NCI-H2171 treated with DMSO at 0.1 percent for 48 hours (cell line): ENCODE data around the gene ENTREP1.
"Not testable (repeated sequence)": the region's sequence is repeated elsewhere in the genome, so short reads cannot be mapped to it uniquely, and the experiment has no call there.

ENCODE experiments used
- DNase-seq: peaks from one replicate; lab custom pipeline; 2025; lab: John Stamatoyannopoulos, UW

ENTREP1 gene, protein sequence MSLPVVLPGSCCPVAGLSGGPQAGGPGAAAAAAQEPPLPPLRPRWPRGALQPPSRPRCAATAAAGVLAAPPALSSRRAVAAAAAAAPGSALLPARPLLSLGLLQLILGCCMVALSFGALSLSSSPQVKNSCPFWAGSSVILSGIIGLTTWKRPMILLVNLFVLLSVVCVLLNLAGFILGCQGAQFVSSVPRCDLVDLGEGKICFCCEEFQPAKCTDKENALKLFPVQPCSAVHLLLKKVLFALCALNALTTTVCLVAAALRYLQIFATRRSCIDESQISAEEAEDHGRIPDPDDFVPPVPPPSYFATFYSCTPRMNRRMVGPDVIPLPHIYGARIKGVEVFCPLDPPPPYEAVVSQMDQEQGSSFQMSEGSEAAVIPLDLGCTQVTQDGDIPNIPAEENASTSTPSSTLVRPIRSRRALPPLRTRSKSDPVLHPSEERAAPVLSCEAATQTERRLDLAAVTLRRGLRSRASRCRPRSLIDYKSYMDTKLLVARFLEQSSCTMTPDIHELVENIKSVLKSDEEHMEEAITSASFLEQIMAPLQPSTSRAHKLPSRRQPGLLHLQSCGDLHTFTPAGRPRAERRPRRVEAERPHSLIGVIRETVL

DNA sequence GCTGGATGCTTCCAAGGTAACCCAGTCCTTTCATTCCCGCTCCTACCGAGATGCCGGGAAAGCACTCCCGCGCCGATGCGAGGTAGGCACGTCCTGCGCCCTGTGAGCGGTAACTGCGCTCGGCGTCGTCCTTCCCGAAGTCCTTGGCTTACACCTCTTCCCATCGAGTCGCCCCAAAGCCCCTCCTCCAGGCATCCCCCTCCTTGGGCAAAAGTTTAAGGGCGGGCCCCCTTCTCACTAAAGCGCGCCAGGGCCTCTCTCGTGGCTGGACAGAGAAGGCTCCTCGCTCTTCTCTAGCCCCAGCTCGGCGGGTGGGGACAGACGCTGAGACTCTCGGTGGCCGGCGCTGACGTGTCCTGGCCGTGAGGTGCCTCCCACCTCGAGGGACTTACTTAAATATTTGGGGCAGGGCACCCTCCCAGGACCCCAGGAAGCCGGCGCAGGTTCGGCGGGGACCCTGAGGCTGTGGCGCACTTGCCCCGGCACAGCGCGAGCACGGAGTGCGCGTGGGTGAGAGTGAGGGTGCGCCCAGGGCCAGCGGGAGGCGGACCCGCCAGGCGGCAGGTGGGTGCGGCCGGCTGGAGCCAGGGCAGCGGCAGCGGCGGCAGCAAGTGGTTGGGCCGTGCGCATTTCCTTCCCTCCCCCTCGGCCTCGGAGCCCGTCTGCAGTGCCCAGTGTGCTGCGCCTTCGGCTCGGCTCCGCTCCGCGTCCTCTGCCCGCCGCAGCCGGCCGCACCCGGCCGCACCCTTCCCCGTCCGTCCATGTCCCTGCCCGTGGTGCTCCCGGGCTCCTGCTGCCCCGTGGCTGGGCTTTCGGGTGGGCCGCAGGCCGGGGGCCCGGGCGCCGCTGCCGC is at the start of gene ENTREP1:
Gene ENTREP1 (plus strand): TSS at position 667 of the 853 bp plus-strand sequence. CDS start 95 bp downstream, at position 762.
- peak; percentile 5 for DNase-seq

DNA sequence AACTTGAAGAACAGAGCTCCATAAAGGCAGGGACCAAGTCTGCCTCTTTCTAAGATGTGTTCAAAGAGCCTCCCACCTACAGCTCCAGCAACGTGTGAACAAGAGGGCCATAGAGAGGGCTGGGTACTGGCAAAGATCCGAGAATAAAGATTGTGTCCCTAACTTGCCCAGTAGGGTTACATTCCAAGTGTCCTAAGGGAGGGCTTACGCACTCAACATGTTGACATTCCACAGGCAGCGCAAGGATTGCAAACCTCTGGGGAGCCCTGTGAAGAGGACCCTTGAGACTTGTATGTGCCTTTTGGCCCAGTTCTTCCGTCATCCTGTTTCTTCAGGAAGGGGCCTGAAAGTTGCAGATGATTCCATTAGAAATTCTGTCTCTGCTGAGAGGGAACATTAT is 48.2 kb upstream of the ENTREP1 start:
- DNase-seq = peak; percentile 5

DNA sequence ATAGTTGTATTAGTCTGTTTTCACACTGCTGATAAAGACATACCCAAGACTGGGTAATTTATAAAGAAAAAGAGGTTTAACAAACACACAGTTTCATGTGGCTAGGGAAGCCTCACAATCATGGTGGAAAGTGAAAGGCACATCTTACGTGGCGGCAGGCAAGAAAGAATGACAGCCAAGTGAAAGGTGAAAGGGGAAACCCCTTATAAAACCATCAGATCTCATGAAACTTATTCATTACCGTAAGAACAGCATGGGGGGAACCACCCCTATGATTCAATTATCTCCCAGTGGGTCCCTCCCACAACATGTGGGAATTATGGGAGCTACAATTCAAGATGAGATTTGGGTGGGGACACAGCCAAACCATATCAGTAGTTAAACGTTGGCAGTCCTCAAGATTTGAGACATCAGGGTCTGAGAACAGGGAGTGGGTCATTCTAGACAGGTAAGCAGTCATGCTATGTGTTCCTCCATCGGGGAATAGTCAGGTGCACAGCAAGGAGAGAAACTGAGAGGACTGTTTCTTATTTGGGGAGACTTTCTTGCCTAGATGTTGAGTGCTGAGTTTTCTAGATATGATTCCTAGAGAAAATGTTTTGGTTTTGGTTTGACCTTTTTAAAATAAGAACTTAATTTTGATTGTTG is 45.8 kb upstream of the ENTREP1 start:
- DNase-seq = no peak

DNA sequence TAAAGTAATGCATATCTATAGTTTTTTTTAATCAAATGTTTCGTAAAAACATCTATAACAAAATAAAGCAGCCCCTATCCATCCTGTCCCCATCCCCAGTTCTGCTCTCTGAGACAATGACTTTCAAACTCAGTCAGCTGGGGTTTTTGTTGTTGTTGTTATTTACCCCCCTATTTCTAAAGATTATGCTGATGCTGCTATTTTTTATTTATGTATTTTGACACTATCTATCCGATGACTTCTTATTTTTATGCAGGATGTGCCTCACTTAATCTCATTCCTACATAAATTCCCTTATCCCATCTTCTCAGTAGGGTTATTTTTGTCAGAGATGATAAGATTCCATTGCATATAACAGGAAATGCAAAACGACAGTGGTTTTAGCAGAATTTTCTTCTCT is 45.3 kb upstream of the ENTREP1 start:
- no peak for DNase-seq

DNA sequence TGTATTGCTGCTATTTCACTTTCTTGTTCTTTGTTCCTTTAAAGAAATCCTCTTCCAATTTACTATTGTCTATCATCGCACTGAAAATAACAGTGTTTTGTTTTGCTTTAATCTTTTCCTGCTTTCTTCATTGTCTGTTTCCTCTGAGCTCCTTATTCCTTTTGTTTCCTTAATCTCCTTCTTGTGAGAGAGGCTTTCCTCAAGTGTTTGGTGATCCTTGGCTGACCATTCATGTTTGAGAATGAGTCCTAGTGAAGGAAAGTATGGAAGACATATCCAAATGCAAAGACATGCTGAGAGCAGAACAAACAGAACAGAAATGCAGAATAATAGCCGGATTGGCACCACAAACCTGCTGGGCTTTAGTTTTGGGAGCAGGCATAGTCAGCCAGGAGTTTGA is 42.0 kb upstream of the ENTREP1 start:
- no peak for DNase-seq

DNA sequence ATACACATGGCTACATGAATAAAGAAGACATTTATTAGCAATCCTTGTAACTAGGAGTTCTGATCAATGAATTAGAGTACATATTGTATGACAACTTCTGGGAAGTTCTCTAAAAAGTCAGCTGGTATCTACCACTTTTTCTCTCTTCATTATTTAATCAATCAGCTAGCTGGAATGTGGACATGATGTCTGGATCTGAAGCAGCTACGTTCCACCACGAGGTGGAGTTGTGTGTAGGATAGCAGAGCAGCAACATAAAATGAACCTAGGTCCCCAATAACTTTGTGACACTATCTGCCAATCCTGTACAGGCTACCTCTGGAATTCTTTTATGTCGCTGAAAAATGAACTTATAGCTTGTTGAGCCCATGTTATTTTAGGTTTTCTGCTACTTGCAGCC is 32.9 kb upstream of the ENTREP1 start:
- no peak for DNase-seq

DNA sequence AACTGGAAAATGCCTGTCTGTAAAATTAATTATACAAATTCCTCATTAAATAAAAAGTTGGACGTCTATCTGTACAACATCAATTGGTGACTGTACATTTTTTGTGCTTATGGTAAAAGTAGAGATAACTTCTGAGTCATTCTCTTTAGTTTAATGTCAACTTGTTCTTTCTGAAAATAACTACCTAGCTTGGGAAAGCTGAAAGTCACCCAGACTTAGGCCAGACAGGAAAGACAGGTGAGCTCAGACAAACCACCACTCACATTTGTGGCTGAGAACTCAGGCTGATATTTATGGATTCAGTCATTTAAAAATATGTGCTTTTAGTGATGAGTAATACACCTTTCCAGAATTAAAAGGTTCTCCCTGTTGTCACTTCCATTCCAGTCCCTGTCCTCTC is 31.9 kb upstream of the ENTREP1 start:
- no peak for DNase-seq

DNA sequence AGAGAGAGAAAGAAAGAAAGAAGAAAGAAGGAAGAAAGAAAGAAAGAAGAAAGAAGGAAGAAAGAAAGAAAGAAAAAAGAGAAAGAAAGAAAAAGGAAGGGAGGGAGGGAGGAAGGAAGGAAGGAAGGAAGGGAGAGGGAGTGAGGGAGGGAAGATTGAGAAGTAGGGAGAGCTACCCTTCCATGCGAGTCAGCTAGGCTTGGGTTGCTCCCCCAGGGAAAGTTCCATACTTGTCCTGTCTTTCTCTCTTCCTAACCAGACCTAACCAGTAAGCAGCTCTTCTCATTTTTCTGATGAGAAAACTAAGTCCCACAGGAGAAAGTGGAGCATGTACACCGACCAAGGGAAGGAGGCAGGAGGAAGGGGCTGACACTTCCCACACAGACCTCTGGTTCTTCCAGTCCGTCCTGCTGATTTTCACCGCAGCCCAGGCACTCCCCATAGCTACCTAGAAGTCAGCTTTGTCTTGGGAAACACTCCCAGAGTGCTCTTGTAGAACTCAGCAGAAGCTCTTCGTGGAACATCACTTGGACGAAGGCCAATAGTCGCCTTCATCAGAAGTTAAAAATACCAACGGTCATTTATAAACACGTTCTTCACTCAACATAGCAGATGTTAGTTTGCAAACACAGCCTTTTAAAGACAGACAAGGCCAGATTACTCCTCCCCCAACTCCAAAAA is 29.0 kb upstream of the ENTREP1 start:
- DNase-seq = no peak

DNA sequence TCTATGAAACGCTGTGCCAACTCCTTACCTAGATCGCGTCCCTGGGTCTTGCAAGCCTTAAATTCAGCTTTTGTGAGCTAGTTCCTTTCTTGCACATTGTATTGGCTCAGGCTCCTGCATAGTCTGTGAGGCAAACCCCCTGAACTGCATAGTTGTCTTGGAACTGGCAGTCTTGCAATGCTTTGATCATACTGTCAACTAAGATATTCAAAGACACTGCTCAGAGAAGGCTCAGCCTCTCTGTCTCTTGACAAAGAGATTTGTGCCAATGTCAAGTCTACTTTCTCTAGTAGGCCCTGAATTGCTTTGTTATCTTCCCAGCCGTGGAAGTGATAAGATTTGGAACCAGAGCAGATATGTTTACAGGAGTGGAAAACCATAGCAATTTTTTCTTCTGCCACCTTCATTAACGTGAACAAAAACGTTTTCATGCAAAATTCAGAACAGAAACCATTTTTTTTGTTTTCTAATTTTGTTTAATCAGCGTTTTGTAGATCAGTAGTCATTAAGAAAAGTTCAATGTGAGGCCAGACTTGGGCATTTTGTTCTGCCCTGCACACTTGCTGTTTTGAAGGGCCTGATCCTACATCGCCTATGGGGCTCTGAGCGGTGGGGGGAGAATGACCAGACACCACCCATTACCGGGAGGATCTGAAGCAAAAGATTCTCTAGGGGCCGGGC is 27.6 kb upstream of the ENTREP1 start:
- DNase-seq = no peak

DNA sequence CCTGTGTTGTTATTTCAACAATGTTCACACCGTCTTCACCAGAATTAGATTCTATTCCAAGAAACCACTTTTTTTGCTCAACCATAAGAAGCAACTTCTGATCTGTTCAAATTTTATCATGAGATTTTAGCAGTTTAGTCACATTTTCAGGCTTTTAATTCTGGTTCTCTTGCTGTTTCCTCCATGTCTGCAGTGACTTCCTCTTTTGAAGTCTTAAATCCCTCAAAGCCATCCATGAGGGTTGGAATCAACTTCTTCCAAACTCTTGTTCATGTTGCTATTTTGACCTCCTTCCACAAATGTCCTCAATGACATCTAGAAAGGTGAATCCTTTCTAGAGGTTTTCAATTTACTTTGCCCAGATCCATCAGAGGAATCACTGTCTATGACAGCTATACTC is 25.7 kb upstream of the ENTREP1 start:
- no peak for DNase-seq

DNA sequence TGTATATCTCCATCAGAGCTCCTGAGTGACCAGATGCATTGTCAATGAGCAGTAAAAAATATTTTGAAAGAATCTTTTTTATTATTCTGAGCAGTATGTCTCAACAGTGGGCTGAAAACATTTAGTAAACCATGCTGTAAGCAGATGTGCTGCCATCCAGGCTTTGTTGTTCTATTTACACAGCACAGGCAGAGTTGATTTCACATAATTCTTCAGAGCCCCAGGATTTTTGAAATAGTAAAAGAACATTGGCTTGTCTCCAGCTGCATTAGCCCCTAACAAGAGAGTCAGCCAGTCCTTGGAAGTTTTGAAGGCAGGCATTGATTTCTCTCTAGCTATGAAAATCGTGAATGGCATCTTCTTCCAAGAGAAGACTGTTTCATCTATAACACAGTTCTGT is 25.2 kb upstream of the ENTREP1 start:
- DNase-seq = no peak

DNA sequence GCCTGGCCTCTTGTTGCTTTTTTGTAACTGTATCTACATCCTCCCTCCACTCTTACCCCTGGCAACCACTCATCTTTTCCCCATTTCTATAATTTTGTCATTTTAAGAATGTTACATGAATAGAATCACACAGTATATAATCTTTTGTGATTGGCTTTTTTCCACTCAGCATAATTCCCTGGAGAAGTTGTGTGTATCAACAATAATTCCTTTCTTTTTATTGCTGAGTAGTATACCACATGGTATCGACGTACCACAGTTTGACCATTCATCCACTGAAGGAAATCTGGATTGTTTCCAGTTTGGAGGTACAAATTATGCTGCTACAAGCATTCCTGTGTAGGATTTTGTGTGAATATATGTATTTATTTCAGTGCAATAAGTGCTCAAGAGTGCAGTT is 21.7 kb upstream of the ENTREP1 start:
- no peak for DNase-seq

DNA sequence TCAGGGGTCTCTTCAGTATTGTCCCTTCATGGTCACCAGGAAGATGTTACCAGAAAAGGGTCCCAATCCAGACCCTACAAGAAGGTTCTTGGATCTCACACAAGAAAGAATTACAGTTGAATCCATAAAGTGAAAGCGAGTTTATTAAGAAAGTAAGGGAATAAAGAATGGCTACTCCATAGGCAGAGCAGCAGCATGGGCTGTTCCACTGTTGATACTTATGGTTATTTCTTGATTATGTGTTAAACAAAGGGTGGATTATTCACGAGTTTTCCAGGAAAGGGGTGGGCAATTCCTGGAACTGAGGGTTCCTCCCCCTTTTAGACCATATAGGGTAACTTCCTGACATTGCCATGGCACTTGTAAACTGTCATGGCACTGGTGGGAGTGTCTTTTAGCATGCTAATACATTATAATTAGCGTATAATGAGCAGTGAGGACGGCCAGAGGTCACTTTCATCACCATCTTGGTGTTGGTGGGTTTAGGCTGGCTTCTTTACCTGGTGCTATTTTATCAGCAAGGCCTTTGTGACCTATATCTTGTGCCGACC is 18.0 kb upstream of the ENTREP1 start:
- not testable (repeated sequence) for DNase-seq

DNA sequence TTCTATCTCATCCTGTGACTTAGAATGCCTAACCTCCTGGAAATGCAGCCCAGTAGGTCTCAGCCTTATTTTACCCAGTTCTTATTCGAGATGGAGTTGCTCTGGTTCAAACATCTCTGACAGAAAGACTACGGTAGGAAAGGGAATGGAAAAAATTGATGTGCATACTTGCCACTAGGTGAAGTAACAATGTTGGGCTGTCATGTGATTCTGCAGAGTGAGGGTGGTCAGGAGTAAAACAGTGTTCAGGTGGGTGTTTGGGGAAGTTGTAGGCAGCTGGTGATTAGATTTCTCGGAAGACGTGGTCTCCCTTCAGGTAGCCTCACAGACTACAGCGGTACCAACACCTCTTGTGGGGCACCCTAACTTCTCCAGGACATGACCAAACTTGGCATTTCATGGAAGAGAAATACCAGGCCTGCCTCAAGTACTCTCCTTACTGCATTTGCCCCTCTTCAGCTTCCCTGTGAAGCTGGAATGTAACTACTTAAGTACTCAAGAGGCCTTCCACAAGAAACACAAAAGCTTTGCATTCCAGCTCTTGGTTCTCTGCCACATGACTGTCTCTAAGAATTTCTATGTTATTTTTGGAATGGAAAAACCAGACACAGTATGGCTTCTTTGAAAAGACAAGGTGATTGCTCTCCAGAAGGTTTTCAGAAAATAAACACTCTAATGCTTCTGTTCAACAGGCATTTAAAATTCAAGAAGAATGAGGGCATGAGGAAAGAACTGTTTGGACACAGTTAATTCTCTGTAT is 17.4 kb upstream of the ENTREP1 start:
- no peak for DNase-seq

DNA sequence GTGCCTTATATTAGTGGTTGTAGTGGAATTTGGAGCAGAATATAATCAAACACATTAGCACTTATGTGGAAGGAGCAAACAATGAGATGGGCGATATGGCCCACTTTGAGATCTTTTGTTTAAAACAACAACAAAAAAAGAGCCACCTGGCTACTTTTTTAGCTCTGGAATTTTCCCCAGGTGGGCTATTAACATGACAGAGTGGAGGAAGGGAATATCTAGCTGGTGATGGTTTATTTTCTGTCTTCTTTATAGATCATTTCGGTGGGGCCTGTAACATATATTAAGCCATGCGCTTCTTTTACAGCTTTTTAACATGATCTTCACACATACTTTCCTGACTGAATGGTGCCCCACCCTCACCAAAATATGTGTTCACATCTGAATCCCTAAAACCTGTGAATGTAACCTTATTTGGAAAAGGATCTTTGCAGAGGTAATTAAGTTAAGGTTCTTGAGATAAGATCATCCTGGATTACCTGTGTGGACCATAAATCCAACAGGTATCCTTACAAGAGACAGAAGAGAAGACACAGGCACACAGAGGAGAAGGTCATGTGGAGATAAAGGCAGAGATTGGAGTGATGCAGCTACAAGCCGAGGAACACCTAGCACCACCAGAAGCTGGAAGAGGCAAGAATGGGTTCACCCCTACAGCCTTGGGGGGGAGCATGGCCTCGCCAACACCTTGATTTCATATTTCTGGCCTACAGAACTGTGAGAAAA is 16.6 kb upstream of the ENTREP1 start:
- no peak for DNase-seq

DNA sequence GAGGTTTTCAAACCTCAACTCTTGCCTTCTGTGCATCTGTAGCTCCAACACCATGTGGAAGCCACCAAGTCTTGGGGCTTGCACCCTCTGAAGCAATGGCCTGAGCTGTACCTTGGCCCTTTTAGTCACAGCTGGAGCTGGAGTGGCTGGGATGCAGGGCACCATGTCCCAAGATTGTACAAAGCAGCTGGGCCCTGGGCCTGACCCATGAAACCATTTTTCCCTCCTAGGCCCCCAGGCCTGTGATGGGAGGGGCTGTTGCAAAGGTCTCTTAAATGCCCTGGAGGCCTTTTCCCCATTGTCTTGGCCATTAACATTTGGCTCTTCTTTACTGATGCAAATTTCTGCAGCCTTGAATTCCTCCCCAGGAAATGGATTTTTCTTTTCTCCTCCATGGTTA is 11.8 kb upstream of the ENTREP1 start:
- no peak for DNase-seq

DNA sequence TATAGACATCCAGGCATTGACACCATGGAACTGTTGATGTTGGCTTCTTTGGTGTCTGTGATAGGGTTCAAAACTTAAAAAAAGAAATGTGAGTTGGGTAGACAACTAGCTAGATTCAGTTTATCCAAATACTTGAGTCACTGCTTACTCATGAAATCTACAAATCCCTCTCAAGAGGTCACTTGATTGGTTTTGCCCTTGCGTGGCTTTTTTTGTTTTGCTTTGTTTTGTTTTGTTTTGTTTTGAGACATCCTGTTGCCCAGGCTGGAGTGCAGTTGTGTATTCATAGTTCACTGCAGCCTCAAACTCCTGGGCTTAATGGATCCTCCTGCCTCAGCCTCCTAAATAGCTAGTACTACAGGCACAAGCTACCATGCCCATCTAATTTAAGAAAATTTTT is 10.5 kb upstream of the ENTREP1 start:
- no peak for DNase-seq

DNA sequence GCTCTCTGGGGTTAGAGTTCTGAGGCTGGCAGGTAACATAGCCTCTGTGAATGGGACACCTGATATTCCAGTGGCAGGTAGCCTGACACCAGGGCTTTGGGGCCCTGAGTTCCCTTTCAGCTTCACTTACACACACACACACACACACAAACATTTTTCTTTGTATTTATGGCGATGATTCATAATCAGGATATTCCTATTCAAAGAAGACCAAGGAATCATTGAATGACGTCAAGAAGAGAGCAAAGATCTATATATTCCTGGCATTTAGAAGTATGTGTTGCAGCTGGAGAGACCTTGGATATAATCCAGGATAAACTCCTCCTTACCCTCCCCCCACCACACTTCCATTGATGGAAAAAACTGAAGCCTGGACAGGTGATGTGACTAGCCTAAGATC is 7.9 kb upstream of the ENTREP1 start:
- DNase-seq = no peak

DNA sequence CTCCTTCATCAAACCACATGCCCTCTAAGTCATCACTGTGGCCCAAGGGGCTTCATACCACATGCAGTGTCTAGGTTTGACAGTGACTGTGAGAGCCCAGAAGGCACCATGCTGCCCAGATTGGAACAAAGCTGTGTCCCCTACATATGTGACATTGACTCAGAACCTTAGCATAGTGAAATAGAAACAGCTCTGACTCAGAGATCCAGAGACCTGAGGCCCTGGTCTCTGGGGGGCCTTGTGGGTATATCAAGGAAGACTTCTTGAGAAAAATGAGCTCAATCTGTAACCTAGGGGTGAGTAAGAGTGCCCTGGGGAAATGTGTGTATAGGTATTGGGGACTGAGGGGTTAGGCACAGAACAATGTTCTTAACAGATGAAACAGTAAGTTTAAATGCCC is 7.1 kb upstream of the ENTREP1 start:
- no peak for DNase-seq
